ENCODE results near the gene EML4.

DNA sequence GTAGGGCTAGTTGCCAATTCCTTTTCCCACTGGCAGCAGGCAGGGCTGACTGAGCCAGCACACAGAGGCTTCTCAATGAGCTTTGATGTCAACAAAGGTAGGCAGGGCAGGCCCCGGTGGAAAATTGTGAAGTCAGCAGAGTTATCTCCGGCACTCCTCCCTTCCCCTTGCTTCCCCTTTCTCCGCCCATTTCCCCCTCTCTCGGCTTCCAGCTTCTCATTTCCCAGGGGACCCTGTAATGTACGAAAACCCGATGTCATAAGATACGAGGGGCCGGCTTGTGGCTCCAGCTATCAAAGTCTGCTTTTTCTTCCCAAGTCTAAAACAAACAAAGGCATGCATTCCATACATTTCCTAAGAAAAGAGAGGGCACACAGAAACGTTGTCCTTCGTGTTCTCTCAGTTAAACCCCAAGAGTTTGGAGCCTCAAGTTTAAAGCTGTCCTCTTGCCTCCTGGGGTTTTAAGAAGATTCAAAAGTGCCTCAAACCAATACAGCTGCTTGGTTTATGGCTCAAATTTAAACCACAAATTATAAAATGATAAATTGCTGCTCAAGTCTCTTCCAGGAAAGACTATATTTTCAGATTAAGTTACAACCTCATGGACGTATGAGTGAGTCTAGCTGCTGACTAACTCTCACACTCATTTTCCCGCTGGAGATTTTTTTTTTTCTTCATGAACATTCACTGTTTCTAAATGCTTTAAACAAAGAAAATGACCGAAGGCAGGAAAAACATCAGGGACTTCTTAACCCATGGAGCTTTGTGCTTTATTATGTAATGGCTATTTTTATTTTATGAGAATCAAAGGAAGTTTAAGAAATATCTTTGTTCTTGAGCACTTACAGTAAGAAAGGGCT is 27.2 kb upstream of the EML4 start:
- TF ChIP-seq, protein P1, sequence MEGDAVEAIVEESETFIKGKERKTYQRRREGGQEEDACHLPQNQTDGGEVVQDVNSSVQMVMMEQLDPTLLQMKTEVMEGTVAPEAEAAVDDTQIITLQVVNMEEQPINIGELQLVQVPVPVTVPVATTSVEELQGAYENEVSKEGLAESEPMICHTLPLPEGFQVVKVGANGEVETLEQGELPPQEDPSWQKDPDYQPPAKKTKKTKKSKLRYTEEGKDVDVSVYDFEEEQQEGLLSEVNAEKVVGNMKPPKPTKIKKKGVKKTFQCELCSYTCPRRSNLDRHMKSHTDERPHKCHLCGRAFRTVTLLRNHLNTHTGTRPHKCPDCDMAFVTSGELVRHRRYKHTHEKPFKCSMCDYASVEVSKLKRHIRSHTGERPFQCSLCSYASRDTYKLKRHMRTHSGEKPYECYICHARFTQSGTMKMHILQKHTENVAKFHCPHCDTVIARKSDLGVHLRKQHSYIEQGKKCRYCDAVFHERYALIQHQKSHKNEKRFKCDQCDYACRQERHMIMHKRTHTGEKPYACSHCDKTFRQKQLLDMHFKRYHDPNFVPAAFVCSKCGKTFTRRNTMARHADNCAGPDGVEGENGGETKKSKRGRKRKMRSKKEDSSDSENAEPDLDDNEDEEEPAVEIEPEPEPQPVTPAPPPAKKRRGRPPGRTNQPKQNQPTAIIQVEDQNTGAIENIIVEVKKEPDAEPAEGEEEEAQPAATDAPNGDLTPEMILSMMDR (conservative IDR thresholded peaks at IDR 0.05; ENCODE audit: low read length) = no peak
- TF ChIP-seq EZH2phosphoT487 (IDR thresholded peaks at IDR 0.05; ENCODE audit: borderline replicate concordance, low read depth, low read length) = no peak
